ENCODE results near the gene STX12.
"Not testable (repeated sequence)": the region's sequence is repeated elsewhere in the genome, so short reads cannot be mapped to it uniquely, and the experiment has no call there.

The STX12 gene

DNA sequence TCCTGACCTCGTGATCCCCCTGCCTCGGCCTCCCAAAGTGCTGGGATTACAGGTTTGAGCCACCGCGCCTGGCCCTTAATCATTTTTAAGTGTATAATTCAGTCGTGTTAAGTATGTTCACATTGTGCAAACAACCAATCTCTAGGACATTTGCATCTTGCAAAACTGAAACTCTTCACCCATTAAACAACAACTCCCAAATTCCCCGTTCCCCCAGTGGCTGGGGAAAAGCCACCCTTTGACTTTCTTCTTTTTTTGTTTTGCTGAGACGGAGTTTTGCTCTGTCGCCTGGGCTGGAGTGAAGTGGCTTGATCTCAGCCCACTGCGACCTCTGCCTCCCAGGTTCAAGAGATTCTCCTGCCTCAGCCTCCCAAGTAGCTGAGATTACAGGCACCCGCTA lies 92.8 kb downstream of the STX12 start:
- no peak for DNase-seq (ENCODE audit: low read depth in 1 of 2, low spot score in 1 of 2)

DNA sequence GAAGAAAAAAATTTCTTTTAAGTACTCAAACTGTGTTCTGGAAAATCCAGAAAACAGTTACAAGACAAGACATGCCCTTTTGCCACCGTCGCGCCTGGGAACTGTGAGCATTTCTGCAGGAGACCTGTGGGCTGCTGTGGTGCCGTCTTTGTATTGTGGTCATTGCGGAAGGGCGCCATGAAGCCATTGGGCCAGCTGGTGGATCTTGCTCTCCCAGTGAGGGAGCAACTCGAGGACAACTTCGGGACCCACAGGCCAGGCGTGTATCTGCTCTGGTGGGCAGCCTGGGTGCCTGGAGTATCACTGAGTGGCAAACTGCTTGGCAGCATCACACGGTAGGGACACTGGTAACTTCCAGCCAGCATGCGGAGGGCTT lies 95.5 kb downstream of the STX12 start:
- no peak for DNase-seq (ENCODE audit: low read depth in 1 of 2, low spot score in 1 of 2)

DNA sequence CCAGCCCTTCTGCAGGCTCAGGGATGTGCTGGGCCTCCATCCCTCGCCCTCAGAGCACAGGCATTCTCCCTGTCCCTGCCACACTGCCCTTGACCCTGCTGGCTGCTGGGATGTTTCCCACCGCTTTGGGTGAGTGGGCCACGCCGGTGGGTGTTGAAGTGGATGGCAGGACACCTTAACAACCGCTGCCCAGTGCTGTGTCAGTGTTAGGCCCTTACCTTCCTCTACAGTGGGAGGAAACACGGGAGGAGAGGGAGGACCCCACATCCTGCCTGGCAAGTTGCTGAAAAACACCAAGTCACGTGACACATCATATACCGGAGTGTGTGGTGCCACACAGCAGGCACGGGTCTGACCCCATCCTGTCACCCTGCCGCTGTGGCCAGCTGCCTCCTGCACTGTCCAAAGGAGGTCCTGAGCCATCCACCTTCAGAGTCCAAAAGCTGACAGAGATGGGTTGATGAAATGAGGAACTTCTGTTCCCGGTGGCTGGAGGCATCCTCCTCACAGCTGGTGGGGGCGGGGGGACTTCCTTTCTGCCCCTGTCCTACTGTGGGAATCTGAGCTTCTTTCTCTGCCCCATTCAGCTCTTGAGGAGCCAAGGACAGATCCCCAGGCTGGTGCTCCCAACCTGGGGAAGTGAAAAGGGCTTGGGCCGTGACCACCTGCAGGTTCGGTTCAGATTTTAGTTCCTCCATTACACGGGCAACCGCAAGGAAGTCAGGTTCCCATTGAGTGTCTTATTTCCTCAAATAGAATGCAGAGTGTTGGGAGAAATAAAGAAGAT lies 96.1 kb downstream of the STX12 start:
- peak in 1 of 2 donors; percentile 54 for DNase-seq (ENCODE audit: low read depth in 1 of 2, low spot score in 1 of 2)

DNA sequence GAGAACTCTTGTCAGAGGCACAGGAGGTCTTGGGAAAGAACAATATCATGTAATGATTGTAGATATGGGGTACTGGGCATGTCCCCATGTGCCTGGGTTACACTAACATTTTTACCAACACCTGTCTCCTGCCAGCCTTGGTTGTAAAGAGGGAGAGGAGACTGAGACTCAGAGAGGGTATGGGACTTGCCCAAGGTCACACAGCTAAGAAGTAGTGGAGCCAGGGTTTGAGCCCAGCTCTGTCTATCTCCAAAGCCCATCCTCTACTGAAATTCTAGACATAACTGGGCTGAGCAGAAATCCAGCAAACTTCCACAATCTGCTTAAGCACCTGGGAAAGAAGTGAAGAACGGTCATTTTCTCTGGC lies 96.7 kb downstream of the STX12 start:
- no peak for DNase-seq (ENCODE audit: low read depth in 1 of 2, low spot score in 1 of 2)

DNA sequence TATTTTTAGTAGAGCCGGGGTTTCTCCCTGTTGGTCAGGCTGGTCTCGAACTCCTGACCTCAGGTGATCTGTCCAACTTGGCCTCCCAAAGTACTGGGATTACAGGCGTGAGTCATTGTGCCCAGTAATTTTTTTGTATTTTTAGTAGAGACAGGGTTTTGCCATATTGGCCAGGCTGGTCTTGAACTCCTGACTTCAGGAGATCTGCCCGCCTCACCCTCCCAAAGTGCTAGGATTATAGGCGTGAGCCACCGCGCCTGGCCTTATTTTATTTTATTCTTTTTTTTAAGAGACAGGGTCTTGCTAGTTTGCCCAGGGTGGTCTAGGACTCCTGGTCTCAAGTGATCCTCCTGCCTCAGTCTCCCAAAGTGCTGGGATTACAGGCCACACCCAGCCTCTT lies 98.1 kb downstream of the STX12 start:
- not testable (repeated sequence) for DNase-seq (ENCODE audit: low read depth in 1 of 2, low spot score in 1 of 2)

DNA sequence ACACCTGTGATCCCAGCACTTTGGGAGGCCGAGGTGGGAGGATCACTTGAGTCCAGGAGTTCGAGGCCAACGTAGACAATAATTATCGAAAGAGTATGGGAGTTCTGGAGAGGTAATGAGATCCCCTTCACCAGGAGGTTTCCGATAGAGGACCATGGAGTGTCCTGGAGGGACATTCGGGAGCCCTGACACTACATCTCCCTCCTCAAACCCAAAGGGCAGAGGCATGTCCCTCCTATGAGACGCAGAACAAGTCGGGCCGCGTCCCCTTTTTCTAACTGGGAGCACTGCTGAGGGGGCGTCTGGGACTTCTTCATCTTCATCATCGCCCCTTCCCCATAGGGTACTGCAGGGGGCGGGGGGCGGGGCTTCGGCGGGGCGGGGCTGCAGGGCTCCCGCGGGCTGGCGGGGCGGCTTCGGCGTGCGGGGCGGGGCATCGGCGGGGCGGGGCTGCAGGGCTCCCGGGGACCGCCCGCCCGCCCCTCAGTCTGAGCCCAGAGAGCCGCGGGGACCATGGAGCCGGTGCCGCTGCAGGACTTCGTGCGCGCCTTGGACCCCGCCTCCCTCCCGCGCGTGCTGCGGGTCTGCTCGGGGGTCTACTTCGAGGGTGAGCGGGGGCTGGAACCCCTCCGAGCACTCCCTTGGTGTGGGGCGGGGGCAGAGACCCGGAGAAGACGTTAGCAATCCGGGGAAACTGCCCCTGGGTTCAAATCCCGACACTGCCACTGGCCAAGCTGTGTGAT lies 99.2 kb downstream of the STX12 start, which contains the start of gene THEMIS2:
THEMIS2 (plus strand) TSS at position 486 of the 743 bp plus-strand sequence; CDS start at position 514, 28 bp downstream.
- DNase-seq (ENCODE audit: low read depth in 1 of 2, low spot score in 1 of 2) = peak; percentile 68 to 79

DNA sequence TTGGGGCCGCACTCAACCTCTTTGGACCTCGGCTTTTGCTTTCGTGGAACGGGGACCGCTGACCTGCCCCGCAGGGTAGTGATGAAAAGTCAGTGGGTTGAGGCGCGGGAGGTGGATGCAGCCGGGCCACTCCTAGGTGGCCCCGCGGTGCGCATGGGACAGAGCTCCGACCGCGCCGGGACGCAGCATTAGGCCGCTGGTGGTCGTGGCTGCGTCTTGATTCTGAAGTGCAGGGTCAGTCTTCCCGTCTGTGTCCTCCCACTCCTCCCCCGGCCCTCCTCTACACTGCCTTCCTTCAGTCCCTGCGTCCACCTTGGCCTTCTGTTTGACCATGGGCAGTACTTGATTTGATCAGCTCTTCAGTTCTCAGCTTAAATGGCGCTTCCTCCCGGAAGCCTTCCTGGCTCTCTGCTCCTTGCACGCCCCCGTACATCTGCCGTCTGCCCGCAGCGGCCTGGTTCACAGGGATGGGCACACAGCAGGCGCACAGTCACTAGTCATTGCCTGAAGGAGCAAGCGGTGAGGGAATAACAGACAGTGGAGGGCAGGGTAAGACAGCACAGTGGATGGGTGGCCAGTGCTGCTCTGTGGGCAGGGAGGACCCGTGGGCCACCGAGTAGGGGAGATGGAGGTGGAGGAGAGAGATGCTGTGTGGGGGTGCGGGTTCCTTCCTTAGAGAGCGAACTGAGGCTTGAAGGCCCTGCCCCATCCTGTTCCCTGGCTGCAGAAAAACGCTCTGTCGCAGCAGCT lies 100.0 kb downstream of the STX12 start:
- no peak for DNase-seq (ENCODE audit: low read depth in 1 of 2, low spot score in 1 of 2)

DNA sequence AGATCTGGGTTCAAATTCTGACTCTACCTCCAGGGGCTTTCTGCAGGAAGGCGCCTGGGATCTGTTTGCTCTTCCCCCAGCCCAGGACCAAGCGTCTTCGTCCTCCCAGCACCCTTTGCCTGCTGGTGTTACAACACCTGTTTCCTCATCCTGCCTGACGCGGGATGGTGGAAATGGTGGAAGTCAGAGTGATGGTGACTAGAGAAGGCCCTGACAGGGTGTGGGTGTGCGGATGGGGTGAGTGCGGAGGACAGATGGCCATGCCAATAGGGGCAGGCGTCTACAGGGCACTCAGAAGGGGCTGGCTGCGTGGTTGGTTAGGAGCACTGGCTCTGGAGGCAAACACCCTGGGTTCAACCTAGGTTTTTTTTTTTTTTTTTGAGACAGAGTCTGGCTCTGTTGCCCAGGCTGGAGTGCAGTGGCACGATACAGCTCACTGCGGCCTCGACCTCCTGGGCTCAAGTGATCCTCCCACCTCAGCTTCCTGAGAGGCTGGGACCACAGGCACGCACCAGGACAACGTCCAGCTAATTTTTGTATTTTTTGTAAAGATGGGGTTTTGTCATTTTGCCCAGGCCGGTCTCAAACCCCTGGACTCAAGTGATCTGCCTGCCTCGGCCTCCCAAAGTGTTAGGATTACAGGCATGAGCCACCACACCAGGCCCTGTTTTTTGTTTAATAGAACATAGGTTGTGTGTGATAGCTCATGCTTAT lies 100.8 kb downstream of the STX12 start:
- no peak for DNase-seq (ENCODE audit: low read depth in 1 of 2, low spot score in 1 of 2)

All from stimulated activated CD4-positive, alpha-beta T cell treated with anti-CD3 and anti-CD28 coated beads, Interleukin-15, amount 100 ng/mL, for 1 hour (primary cell).